Daoy (cell line): ENCODE data around the gene AGFG1. TPM values are rescaled to one million over a fixed set of nuclear protein-coding genes. Genes with fewer than 3 reads are reported as not detected.
A peak's percentile ranks its signal among the peaks of the same experiment; 100 is the strongest.
"Not testable (repeated sequence)": the region's sequence is repeated elsewhere in the genome, so short reads cannot be mapped to it uniquely, and the experiment has no call there.

Experiments
- DNase-seq: peaks from one replicate; pipeline ENCODE4 v3.0.0-alpha.2; 2015; ENCODE audit warnings: low read depth
- total RNA-seq: library from RNA; depleted of rRNA; stranded (reverse); fragments of >200 nt; shearing (Covaris generic); gene quantifications from 2 replicates; pipeline ENCODE4 v1.2.3, GENCODE V29; 2014

The AGFG1 gene
- total RNA-seq, 1 experiment from 2014 or later: 49.9 TPM

DNA sequence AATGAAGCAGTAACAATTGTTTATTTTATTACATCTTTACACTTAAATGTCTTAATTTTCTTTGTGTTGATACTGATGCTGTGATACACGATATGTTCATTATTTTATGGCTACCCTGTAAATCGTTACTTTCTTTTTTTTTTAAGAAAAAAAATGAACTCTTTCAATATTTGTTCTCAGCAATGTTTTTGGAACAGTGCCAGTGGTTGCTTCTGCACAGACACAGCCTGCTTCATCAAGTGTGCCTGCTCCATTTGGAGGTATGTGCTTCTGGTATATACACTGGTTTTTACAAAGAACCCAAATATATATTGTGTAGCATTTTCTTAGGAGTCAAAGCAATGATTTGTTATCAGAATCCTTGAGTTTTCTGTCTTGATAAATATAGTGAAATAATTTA lies 64.5 kb downstream of the AGFG1 start:
- no peak for DNase-seq

- no peak for DNase-seq
These were observed 67.6 kb downstream of the AGFG1 start for GRCh38 chr2:227539465-227539956.

DNA sequence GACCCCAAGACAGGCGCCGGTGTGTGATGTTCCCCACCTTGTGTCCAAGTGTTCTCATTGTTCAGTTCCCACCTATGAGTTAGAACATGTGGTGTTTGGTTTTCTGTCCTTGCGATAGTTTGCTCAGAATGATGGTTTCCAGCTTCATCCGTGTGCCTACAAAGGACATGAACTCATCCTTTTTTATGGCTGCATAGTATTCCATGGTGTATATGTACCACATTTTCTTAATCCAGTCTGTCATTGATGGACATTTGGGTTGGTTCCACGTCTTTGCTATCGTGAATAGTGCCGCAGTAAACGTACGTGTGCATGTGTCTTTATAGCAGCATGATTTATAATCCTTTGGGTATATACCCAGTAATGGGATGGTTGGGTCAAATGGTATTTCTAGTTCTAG lies 68.4 kb downstream of the AGFG1 start:
- not testable (repeated sequence) for DNase-seq

DNA sequence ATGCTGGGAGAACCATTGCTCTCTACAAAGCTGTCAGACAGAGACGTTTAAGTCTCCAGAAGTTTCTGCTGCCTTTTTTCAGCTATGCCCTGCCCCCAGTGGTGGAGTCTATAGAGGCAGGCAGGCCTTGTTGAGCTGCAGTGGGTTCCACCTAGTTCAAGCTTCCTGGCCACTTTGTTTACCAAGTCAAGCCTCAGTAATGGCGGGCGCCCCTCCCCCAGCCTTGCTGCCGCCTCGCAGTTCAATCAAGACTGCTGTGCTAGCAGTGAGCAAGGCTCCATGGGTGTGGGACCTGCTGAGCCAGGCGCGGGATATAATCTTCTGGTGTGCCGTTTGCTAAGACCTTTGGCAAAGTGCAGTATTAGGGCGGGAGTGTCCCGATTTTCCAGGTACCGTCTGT lies 74.0 kb downstream of the AGFG1 start:
- peak; percentile 4 for DNase-seq

DNA sequence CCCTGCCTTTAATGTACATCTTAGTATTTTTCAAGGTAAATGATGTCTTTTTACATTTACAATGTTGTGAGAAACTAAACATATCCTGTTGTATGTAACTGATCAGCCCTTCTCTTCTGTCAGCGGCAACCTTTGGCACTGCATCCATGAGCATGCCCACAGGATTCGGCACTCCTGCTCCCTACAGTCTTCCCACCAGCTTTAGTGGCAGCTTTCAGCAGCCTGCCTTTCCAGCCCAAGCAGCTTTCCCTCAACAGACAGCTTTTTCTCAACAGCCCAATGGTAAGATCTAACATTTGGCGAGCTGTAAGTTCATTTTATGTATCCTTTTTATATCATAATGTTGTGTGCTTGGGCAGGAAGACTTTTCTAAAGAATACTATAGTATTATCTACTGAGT lies 79.9 kb downstream of the AGFG1 start:
- no peak for DNase-seq

GRCh38 chr2:227562581-227562980 lies 90.6 kb downstream of the AGFG1 start:
- DNase-seq: no peak

GRCh38 chr2:227565080-227565479 lies 93.1 kb downstream of the AGFG1 start:
- no peak for DNase-seq

DNA sequence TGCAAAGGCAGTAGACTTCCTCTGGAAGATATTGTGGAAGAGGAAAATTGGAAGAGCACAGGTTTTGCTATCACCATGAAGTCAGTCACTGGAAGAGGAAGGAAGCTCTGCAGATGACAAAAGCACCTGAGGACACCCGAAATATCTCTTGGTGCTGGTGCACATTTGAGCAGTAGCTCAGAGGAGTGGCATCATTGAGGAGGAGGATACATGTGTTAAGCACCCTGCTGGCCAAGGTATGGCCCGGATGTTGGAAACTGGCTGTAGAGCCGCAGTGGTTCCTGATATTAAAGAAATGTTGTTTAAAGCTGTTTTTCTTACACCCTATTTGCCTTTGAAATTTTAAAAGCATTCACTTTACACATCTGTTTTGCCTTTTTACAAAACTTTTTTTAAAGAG lies 94.1 kb downstream of the AGFG1 start:
- no peak for DNase-seq

DNA sequence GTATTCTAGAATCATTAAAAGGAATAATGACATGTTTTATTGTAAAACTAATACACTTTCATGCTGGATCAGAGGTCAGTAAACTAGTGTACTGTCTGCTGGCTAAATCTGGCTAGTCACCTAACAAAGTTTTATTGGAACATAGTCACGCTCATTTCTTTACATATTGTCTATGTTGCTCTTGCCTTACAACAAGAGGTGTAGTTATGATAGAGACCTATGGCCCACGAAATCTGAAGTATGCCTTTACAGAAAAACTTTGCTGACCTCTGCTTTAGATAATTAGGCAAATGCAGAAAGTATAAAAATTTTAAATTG lies 96.9 kb downstream of the AGFG1 start:
- DNase-seq: no peak

- DNase-seq: no peak
These were observed 98.7 kb downstream of the AGFG1 start for GRCh38 chr2:227570615-227571014.

DNA sequence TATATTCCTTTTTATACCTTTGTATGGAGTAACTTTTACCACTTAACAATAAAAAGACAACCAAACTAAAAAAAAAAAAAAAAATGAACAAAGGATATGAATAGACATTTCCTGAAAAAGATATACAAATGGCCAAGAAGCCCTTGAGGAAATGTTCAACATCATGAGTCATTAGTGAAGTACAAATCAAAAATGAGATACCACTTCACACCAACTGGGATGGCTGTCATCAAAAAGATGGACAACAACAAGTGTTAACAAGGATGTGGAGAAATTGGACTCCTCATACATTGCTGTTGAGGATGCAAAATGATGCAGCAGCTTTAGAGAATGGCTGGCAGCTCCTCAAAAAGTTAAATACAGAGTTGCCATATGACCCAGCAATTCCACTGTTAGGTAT lies 104.2 kb downstream of the AGFG1 start:
- no peak for DNase-seq

DNA sequence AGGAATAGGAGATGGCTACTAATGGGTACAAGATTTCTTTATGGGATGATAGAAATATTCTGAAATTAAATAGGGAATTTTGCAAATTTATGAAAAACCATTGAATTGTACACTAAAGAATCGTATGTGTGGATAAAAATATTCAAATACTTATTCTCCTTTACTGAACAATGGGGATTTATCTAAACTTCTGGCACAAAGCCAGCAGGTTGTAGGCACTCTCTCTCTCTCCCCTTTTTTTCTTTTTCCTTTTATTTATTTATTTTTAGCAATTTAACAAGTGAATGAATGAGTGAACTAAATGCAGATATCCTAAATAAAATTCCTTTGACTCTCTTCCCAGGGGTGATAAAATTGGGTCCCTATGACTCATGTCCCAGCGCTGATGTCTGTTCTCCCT lies 104.9 kb downstream of the AGFG1 start:
- no peak for DNase-seq

- no peak for DNase-seq
These were observed 105.6 kb downstream of the AGFG1 start for GRCh38 chr2:227577555-227577954.

- DNase-seq: no peak
These were observed 106.7 kb downstream of the AGFG1 start for GRCh38 chr2:227578642-227579041.

DNA sequence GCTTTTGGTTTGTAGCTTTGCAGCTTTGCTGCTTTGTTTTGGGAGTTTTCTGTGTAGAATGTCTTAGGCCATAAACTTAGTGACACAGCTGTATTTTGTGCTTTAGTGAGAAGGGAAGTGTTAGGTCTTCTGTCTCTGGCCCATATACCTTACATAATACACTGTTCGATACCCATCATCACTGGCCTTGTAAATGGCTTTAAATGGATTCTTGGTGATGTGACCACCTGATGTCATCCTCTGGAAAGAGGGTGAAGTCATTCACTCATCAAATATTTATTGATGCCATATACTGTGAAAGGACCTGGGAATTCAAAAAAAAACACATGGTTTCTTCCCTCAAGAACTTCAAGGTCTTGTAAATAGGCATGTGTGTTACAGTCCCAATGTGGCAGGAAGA lies 107.8 kb downstream of the AGFG1 start:
- DNase-seq: no peak

DNA sequence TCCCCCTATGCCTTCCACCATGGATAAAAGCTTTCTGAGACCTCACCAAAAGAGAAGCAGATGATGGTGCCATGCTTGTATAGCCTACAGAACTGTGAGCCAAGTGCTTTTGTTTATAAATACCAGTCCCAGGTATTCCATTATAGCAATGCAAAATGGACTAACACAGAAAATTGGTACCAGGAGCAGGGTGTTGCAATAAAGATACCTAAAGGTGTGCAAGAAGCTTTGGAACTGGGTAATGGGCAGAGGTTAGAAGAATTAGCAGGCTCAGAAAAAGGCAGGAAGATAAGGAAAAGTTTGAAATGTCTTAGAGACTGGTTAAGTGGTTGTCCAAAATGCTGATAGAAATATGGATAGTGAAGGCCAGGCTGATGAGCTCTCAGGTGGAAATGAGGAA lies 110.4 kb downstream of the AGFG1 start:
- DNase-seq: no peak

- no peak for DNase-seq
These were observed 120.9 kb downstream of the AGFG1 start for GRCh38 chr2:227592694-227593387.

DNA sequence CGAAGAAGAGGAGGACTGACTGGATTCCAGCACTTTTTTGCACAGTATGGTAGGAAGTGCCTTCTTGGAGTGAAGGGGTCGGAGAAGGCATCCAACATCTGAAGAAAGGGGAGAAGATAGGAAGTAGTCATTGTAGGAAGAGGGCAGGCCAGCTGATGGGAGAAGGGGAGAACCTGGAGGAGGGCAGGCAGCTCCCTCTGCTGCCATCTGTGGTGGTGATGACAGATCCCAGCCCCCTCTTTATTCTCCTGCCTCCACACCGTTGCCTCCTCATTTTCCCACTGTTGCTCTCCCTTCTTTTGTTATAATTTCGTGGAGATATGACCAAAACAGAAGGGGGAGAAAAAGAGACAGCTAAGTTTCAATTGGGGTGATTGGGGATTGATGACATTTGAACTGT lies 123.8 kb downstream of the AGFG1 start:
- DNase-seq: no peak

GRCh38 chr2:227597036-227597435 lies 125.1 kb downstream of the AGFG1 start:
- DNase-seq: no peak

DNA sequence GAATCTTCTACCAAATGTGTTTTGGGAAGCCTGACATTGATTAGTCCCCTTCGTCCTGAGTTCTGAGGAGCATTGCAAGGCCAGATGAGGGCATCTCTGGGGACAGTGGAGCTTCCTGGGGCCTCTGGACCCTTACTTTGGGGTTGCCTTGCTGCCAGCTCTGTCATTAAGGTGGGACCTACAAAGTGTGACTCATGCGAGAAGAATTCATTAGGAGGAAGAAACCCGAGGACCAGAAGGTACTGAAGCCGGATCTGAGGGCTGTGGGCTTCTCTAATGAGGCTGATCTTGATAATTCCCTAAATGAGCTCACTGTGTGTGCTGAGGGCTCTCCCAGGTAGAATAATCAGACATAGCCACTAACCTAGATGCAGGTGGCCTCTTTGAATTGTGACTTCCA lies 126.0 kb downstream of the AGFG1 start:
- peak; percentile 31 for DNase-seq

GRCh38 chr2:227598835-227599503 lies 127.0 kb downstream of the AGFG1 start, which contains the start of gene SCYGR2:
Gene SCYGR2 (plus strand): TSS chr2:227598893. CDS start chr2:227598893, 0 bp downstream.
- DNase-seq: not testable (repeated sequence)

GRCh38 chr2:227602358-227602757 lies 130.4 kb downstream of the AGFG1 start:
- DNase-seq: no peak

DNA sequence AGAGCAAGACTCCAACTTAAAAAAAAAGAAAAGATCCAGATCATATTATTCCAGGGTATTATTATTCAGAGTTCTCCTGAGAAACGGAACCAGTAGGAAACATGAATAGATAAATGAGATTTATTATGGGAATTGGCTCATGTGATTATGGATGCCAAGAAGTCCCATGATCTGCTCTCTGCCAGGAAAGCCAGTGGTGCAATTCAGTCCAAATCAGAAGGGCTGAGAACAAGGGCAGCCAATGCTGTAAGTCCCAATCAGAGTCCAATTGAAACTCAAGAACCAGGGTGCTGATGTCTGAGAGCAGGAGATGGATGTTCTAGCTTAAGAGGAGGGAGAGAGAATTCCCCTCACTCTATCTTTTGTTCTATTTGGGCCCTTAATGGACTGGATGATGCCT lies 134.5 kb downstream of the AGFG1 start:
- DNase-seq: no peak

GRCh38 chr2:227607941-227608340 lies 136.0 kb downstream of the AGFG1 start:
- no peak for DNase-seq
